ENCODE measurements around the gene NT5C1A.

DNA sequence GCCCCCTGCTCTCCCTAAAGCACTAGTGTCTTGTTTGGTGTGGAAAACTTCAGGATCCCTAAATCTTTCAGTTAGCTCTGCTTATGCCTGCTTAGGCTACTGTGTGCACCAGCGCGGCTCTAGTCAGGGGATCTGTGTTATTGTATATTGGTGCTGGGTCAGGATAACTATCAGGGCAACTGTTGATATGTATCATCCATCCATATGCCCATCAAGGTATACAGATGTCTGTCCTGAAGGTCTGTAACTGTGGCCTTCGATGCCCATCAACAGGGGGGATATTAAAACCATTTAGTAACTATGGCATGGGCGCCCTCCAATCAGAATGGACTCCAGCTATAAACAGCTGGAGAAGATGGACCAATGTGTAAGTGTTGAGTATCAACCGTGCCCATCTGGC, 12.4 kb downstream of the NT5C1A start:
- TF ChIP-seq CTCF (conservative IDR thresholded peaks at IDR 0.05; ENCODE audit: low read depth, low read length) (no peak), EZH2 (IDR thresholded peaks at IDR 0.05; ENCODE audit: borderline replicate concordance, low read depth, low read length, poor library complexity, severe bottlenecking) (no peak)

Measured in A673 (cell line).